DMS53 (cell line): ENCODE data around the gene VOPP1.
"Not testable (repeated sequence)": the region's sequence is repeated elsewhere in the genome, so short reads cannot be mapped to it uniquely, and the experiment has no call there.

Experiments used
- DNase-seq: peaks from one replicate; lab custom pipeline; 2025; lab: John Stamatoyannopoulos, UW

Gene VOPP1

GRCh38 chr7:55572378-55573233 is at the start of gene VOPP1:
TSS of gene VOPP1 (minus strand) at chr7:55572502. CDS start at chr7:55572324, 178 bp downstream.
- DNase-seq = peak; percentile 89

- no peak for DNase-seq
Observed at GRCh38 chr7:55618913-55619312, 46.6 kb upstream of the VOPP1 start.

GRCh38 chr7:55614365-55615064 is 42.2 kb upstream of the VOPP1 start:
- DNase-seq = not testable (repeated sequence)

- DNase-seq = not testable (repeated sequence)
Observed at GRCh38 chr7:55609726-55610125, 37.4 kb upstream of the VOPP1 start.

- DNase-seq = not testable (repeated sequence)
Observed at GRCh38 chr7:55605661-55606060, 33.4 kb upstream of the VOPP1 start.

GRCh38 chr7:55597944-55598499 is 25.7 kb upstream of the VOPP1 start:
- peak; percentile 29 for DNase-seq

GRCh38 chr7:55597214-55597739 is 25.0 kb upstream of the VOPP1 start:
- not testable (repeated sequence) for DNase-seq

GRCh38 chr7:55595511-55595910 is 23.2 kb upstream of the VOPP1 start:
- DNase-seq = no peak

GRCh38 chr7:55594870-55595269 is 22.6 kb upstream of the VOPP1 start:
- DNase-seq = no peak

- DNase-seq = no peak
Observed at GRCh38 chr7:55594414-55594813, 22.1 kb upstream of the VOPP1 start.

GRCh38 chr7:55593515-55594318 is 21.4 kb upstream of the VOPP1 start:
- DNase-seq = peak; percentile 87

GRCh38 chr7:55593172-55593514 is 20.8 kb upstream of the VOPP1 start:
- no peak for DNase-seq

GRCh38 chr7:55592492-55592891 is 20.2 kb upstream of the VOPP1 start:
- no peak for DNase-seq

GRCh38 chr7:55591282-55591931 is 19.1 kb upstream of the VOPP1 start:
- DNase-seq = peak; percentile 32

- no peak for DNase-seq
Observed at GRCh38 chr7:55590517-55591281, 18.4 kb upstream of the VOPP1 start.

- DNase-seq = no peak
Observed at GRCh38 chr7:55589905-55590304, 17.6 kb upstream of the VOPP1 start.

- no peak for DNase-seq
Observed at GRCh38 chr7:55588976-55589604, 16.8 kb upstream of the VOPP1 start.

GRCh38 chr7:55588379-55588699 is 16.0 kb upstream of the VOPP1 start:
- no peak for DNase-seq

GRCh38 chr7:55587687-55588378 is 15.5 kb upstream of the VOPP1 start:
- no peak for DNase-seq

- not testable (repeated sequence) for DNase-seq
Observed at GRCh38 chr7:55582656-55583055, 10.4 kb upstream of the VOPP1 start.
